NB4 (cell line): ENCODE measurements around the gene GPR142.

ENCODE experiments used
- POLR2A ChIP-seq: IDR thresholded peaks from 2 replicates; pipeline ENCODE4 v1.6.1; 2011; ENCODE audit warnings: mild to moderate bottlenecking; ENCODE audit not compliant: insufficient read length; ENCODE audit errors: extremely low read depth
- TF ChIP-seq, protein P1 (sequence below): IDR thresholded peaks from one replicate; pipeline ENCODE4 v1.5.1; 2012; ENCODE audit warnings: low read depth, low read length
- TF ChIP-seq, protein P2 (sequence below): IDR thresholded peaks from 2 replicates; pipeline ENCODE4 v1.6.1; 2011; ENCODE audit warnings: low read depth, low read length

DNA sequence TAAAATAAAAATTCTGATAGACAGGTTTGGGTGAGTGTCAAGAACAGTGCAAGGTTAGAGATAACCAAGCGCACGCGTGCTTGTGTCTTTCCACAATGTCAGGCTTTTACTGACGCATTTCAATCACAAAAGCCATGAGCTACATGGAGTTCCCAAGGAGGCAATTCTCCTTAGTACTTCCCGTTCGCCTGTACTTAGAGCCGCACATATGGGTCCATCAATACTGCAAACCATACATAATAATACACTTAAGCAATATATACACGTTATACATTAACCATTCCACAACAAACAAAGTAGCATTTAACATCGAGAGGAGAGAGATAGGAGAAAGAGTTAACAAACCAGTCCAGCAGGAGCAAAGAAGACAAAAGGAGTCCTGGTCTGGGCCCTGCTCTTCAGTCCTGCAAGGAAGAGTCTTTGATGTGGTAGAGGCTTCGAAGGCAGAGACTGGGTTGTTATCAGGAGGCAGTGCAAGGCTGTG, 52.7 kb downstream of the GPR142 start:
- TF ChIP-seq, protein P1, sequence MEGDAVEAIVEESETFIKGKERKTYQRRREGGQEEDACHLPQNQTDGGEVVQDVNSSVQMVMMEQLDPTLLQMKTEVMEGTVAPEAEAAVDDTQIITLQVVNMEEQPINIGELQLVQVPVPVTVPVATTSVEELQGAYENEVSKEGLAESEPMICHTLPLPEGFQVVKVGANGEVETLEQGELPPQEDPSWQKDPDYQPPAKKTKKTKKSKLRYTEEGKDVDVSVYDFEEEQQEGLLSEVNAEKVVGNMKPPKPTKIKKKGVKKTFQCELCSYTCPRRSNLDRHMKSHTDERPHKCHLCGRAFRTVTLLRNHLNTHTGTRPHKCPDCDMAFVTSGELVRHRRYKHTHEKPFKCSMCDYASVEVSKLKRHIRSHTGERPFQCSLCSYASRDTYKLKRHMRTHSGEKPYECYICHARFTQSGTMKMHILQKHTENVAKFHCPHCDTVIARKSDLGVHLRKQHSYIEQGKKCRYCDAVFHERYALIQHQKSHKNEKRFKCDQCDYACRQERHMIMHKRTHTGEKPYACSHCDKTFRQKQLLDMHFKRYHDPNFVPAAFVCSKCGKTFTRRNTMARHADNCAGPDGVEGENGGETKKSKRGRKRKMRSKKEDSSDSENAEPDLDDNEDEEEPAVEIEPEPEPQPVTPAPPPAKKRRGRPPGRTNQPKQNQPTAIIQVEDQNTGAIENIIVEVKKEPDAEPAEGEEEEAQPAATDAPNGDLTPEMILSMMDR = no peak
- TF ChIP-seq, protein P2, sequence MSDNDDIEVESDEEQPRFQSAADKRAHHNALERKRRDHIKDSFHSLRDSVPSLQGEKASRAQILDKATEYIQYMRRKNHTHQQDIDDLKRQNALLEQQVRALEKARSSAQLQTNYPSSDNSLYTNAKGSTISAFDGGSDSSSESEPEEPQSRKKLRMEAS = no peak
- no peak for TF ChIP-seq POLR2A
